ENCODE data around the gene ACOT13.
"Not testable (repeated sequence)": the region's sequence is repeated elsewhere in the genome, so short reads cannot be mapped to it uniquely, and the experiment has no call there.

Gene ACOT13

GRCh38 chr6:24643920-24644319 lies 23.0 kb upstream of the ACOT13 start:
- Histone ChIP-seq H3K27ac (ENCODE audit: low read depth, low read length) (no peak overlapping the region), H3K9ac (ENCODE audit: low read length) (no peak overlapping the region), H3K27me3 (ENCODE audit: control insufficient read depth, insufficient read depth, low read length) (peaks cover 21% of the 10 kb centered on the region), H3K4me3 (ENCODE audit: low read depth, low read length) (no peak overlapping the region), H3K9me3 (ENCODE audit: control insufficient read depth, insufficient read depth, low read depth, low read length) (no peaks in the 10 kb centered on the region), H3K4me1 (ENCODE audit: control insufficient read depth, insufficient read depth, low read length) (peaks cover 8% of the 10 kb centered on the region; the same call in 1 of the 2 replicates), H3K36me3 (ENCODE audit: control insufficient read depth, insufficient read depth, low read length) (no peaks in the 10 kb centered on the region)

DNA sequence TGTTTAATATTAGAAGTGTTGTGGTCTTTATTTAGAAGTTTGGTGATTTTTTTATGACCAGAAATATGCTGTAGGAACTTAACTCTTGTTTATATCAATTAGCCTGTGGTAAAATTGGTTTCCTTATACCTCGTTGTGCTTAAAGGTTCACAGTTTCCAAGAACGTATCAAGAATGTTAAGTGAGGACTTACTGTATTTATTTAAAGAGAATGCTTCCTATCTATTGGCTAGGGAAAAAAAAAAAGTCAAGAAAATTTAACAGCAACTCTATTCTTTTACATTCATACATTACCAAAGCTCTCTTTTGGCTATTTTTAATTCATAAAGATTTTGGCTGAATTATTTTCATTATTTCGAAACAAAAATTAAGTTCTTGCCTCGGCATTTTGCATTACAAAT lies 22.5 kb upstream of the ACOT13 start:
- Histone ChIP-seq H3K27me3 (ENCODE audit: control insufficient read depth, insufficient read depth, low read length) (peaks cover 21% of the 10 kb centered on the region), H3K4me1 (ENCODE audit: control insufficient read depth, insufficient read depth, low read length) (peaks cover 8% of the 10 kb centered on the region; the same call in 1 of the 2 replicates), H3K9me3 (ENCODE audit: control insufficient read depth, insufficient read depth, low read depth, low read length) (no peaks in the 10 kb centered on the region), H3K27ac (ENCODE audit: low read depth, low read length) (no peak overlapping the region), H3K9ac (ENCODE audit: low read length) (no peak overlapping the region), H3K36me3 (ENCODE audit: control insufficient read depth, insufficient read depth, low read length) (no peaks in the 10 kb centered on the region), H3K4me3 (ENCODE audit: low read depth, low read length) (no peak overlapping the region)

- H3K9ac ChIP-seq (ENCODE audit: low read length) = no peak overlapping the region
- peaks cover 8% of the 10 kb centered on the region; the same call in 1 of the 2 replicates for H3K4me1 ChIP-seq (ENCODE audit: control insufficient read depth, insufficient read depth, low read length)
- H3K36me3 ChIP-seq (ENCODE audit: control insufficient read depth, insufficient read depth, low read length) = peaks cover 22% of the 10 kb centered on the region
- H3K9me3 ChIP-seq (ENCODE audit: control insufficient read depth, insufficient read depth, low read depth, low read length) = no peaks in the 10 kb centered on the region
- H3K27me3 ChIP-seq (ENCODE audit: control insufficient read depth, insufficient read depth, low read length) = peaks cover 21% of the 10 kb centered on the region
- H3K27ac ChIP-seq (ENCODE audit: low read depth, low read length) = no peak overlapping the region
- H3K4me3 ChIP-seq (ENCODE audit: low read depth, low read length) = peak overlapping the region; percentile 86; the same call in 1 of the 2 replicates
Measured at GRCh38 chr6:24646771-24647170, 20.1 kb upstream of the ACOT13 start.

DNA sequence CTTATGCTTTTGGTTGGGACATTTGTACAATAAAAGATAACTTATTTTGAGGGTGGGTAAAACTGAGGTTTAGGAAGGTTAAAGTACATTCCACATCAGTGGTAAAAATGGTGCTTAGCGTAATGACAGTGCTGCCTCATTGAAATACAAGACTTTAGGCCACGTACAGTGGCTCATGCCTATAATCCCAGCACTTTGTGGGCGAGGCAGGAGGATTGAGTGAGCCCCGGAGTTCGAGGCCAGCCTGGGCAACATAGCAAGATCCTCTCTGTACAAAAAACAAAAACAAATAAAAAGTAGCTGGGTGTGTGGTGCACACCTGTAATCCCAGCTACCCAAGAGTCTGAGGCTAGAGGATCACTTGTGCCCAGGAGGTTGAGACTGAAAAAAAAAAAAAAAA lies 18.6 kb upstream of the ACOT13 start:
- Histone ChIP-seq H3K4me3 (ENCODE audit: low read depth, low read length) (no peak overlapping the region), H3K36me3 (ENCODE audit: control insufficient read depth, insufficient read depth, low read length) (peaks cover 36% of the 10 kb centered on the region), H3K9me3 (ENCODE audit: control insufficient read depth, insufficient read depth, low read depth, low read length) (no peaks in the 10 kb centered on the region), H3K9ac (ENCODE audit: low read length) (no peak overlapping the region), H3K4me1 (ENCODE audit: control insufficient read depth, insufficient read depth, low read length) (peaks cover 8% of the 10 kb centered on the region; the same call in 1 of the 2 replicates), H3K27me3 (ENCODE audit: control insufficient read depth, insufficient read depth, low read length) (peaks cover 21% of the 10 kb centered on the region), H3K27ac (ENCODE audit: low read depth, low read length) (no peak overlapping the region)

DNA sequence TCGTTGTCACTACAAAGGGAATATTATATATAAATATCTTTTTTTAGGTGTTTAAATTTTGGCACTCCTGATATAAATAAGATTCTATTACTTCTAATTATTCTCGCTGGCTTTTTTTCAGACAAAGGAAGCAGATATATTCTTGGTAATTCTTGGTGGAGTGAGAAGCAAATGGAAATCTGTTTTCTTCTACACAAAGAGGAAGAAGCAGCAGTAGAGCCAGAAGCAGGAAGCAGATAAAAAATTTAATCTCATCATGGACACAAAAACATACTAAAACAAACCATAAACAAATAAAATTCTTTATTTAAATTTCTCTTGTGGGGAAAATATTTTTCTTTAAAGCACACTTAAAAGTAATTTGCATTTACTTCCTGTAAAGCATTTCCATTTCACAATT lies 17.2 kb upstream of the ACOT13 start:
- Histone ChIP-seq H3K27me3 (ENCODE audit: control insufficient read depth, insufficient read depth, low read length) (peaks cover 11% of the 10 kb centered on the region), H3K4me1 (ENCODE audit: control insufficient read depth, insufficient read depth, low read length) (peaks cover 8% of the 10 kb centered on the region; the same call in 1 of the 2 replicates), H3K27ac (ENCODE audit: low read depth, low read length) (no peak overlapping the region), H3K9me3 (ENCODE audit: control insufficient read depth, insufficient read depth, low read depth, low read length) (no peaks in the 10 kb centered on the region), H3K9ac (ENCODE audit: low read length) (no peak overlapping the region), H3K36me3 (ENCODE audit: control insufficient read depth, insufficient read depth, low read length) (peaks cover 48% of the 10 kb centered on the region), H3K4me3 (ENCODE audit: low read depth, low read length) (no peak overlapping the region)

- Histone ChIP-seq H3K9ac (ENCODE audit: low read length) (no peak overlapping the region), H3K27me3 (ENCODE audit: control insufficient read depth, insufficient read depth, low read length) (peaks cover 4% of the 10 kb centered on the region), H3K4me1 (ENCODE audit: control insufficient read depth, insufficient read depth, low read length) (peaks cover 6% of the 10 kb centered on the region; the same call in 1 of the 2 replicates), H3K9me3 (ENCODE audit: control insufficient read depth, insufficient read depth, low read depth, low read length) (no peaks in the 10 kb centered on the region), H3K36me3 (ENCODE audit: control insufficient read depth, insufficient read depth, low read length) (peaks cover 50% of the 10 kb centered on the region), H3K27ac (ENCODE audit: low read depth, low read length) (no peak overlapping the region), H3K4me3 (ENCODE audit: low read depth, low read length) (no peak overlapping the region)
Measured at GRCh38 chr6:24650365-24650764, 16.5 kb upstream of the ACOT13 start.

DNA sequence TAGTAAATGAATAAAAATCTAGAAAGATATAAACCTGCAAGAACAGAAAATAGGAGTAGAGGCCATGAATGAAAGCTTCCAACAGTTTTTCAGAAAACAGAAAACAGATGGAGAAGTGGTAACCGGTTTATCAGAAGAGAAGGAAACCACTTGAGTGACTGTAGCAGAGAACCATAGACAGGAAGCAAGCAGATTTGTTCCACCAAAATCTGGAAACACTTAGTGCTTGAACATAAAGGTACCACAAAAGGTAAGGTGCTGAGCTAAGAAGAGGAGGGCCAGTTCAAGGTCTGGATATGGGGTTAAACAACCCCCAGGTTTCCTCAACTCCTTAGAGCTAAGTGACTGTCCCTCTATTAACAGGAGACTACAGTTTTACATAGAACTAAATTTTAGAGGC lies 11.7 kb upstream of the ACOT13 start:
- peaks cover 60% of the 10 kb centered on the region for H3K36me3 ChIP-seq (ENCODE audit: control insufficient read depth, insufficient read depth, low read length)
- H3K27ac ChIP-seq (ENCODE audit: low read depth, low read length) = no peak overlapping the region
- no peak overlapping the region for H3K4me3 ChIP-seq (ENCODE audit: low read depth, low read length)
- peaks cover 18% of the 10 kb centered on the region for H3K4me1 ChIP-seq (ENCODE audit: control insufficient read depth, insufficient read depth, low read length)
- no peaks in the 10 kb centered on the region for H3K27me3 ChIP-seq (ENCODE audit: control insufficient read depth, insufficient read depth, low read length)
- no peaks in the 10 kb centered on the region for H3K9me3 ChIP-seq (ENCODE audit: control insufficient read depth, insufficient read depth, low read depth, low read length)
- H3K9ac ChIP-seq (ENCODE audit: low read length) = no peak overlapping the region

- Histone ChIP-seq H3K27me3 (ENCODE audit: control insufficient read depth, insufficient read depth, low read length) (no peaks in the 10 kb centered on the region), H3K27ac (ENCODE audit: low read depth, low read length) (peak overlapping the region; percentile 53), H3K4me3 (ENCODE audit: low read depth, low read length) (no peak overlapping the region), H3K9ac (ENCODE audit: low read length) (no peak overlapping the region), H3K4me1 (ENCODE audit: control insufficient read depth, insufficient read depth, low read length) (peaks cover 18% of the 10 kb centered on the region), H3K9me3 (ENCODE audit: control insufficient read depth, insufficient read depth, low read depth, low read length) (no peaks in the 10 kb centered on the region), H3K36me3 (ENCODE audit: control insufficient read depth, insufficient read depth, low read length) (peaks cover 44% of the 10 kb centered on the region)
Measured at GRCh38 chr6:24658573-24659560, 8.0 kb upstream of the ACOT13 start.

- no peak overlapping the region for H3K4me3 ChIP-seq (ENCODE audit: low read depth, low read length)
- H3K36me3 ChIP-seq (ENCODE audit: control insufficient read depth, insufficient read depth, low read length) = peaks cover 44% of the 10 kb centered on the region
- H3K27me3 ChIP-seq (ENCODE audit: control insufficient read depth, insufficient read depth, low read length) = no peaks in the 10 kb centered on the region
- no peaks in the 10 kb centered on the region for H3K9me3 ChIP-seq (ENCODE audit: control insufficient read depth, insufficient read depth, low read depth, low read length)
- peak overlapping the region; percentile 53 for H3K27ac ChIP-seq (ENCODE audit: low read depth, low read length)
- H3K9ac ChIP-seq (ENCODE audit: low read length) = no peak overlapping the region
- H3K4me1 ChIP-seq (ENCODE audit: control insufficient read depth, insufficient read depth, low read length) = peaks cover 18% of the 10 kb centered on the region
Measured at GRCh38 chr6:24659561-24659960, 7.3 kb upstream of the ACOT13 start.

DNA sequence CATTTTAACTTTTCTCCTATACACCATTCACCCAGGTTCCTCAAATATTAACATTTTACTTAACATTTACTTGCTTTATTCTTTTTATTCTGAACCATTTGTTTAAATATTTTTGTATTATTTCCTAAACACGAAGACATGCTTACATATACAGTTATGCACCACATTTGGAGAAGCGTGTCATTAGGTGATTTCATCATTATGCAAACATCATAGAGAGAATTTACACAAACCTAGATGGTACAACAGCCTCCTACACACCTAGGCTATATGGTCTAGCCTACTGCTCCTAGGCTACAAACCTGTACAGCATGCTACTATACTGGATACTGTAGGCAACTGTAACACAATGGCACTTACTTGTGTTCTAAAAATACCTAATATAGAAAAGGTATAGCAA lies 6.8 kb upstream of the ACOT13 start:
- peaks cover 20% of the 10 kb centered on the region for H3K4me1 ChIP-seq (ENCODE audit: control insufficient read depth, insufficient read depth, low read length)
- H3K36me3 ChIP-seq (ENCODE audit: control insufficient read depth, insufficient read depth, low read length) = peaks cover 48% of the 10 kb centered on the region
- H3K4me3 ChIP-seq (ENCODE audit: low read depth, low read length) = no peak overlapping the region
- H3K9me3 ChIP-seq (ENCODE audit: control insufficient read depth, insufficient read depth, low read depth, low read length) = no peaks in the 10 kb centered on the region
- no peaks in the 10 kb centered on the region for H3K27me3 ChIP-seq (ENCODE audit: control insufficient read depth, insufficient read depth, low read length)
- H3K9ac ChIP-seq (ENCODE audit: low read length) = no peak overlapping the region
- H3K27ac ChIP-seq (ENCODE audit: low read depth, low read length) = 0 out of 2 replicates have a peak overlapping the region, but pooled peaks have one; percentile 53

DNA sequence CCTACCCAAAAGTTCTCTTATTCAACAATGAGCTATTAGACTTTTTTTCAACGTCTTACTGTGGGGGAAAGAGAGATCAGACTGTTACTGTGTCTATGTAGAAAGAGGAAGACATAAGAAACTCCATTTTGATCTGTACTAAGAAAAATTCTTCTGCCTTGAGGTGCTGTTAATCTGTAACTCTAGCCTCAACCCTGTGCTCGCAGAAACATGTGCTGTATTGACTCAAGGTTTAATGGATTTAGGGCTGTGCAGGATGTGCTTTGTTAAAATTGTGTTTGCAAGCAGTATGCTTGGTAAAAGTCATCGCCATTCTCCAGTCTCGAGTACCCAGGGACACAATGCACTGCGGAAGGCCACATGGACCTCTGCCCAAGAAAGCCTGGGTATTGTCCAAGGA lies 5.1 kb upstream of the ACOT13 start:
- Histone ChIP-seq H3K4me1 (ENCODE audit: control insufficient read depth, insufficient read depth, low read length) (peaks cover 26% of the 10 kb centered on the region), H3K36me3 (ENCODE audit: control insufficient read depth, insufficient read depth, low read length) (peaks cover 47% of the 10 kb centered on the region)
- H3K27ac ChIP-seq (ENCODE audit: low read depth, low read length); H3K27me3 ChIP-seq (ENCODE audit: control insufficient read depth, insufficient read depth, low read length); H3K4me3 ChIP-seq (ENCODE audit: low read depth, low read length); H3K9ac ChIP-seq (ENCODE audit: low read length); H3K9me3 ChIP-seq (ENCODE audit: control insufficient read depth, insufficient read depth, low read depth, low read length): not testable (repeated sequence)
